Kidney (tissue), 14 donors: Measurements from ENCODE around the gene HGFAC. TPM values are rescaled to one million over a fixed set of nuclear protein-coding genes. Genes with fewer than 3 reads are reported as not detected.
A peak's percentile ranks its signal among the peaks of the same experiment; 100 is the strongest.

Source experiments
- DNase-seq, 5 donors: peaks; one replicate each; pipeline ENCODE4 v3.0.0-alpha.2; 2013 to 2020
- FAIRE-seq: peaks from 2 replicates; lab custom pipeline; 2012; peaks lifted over from hg19 to GRCh38; lab: Jason Lieb, UNC
- H3K27ac ChIP-seq, 2 donors: one replicate each; pipeline ENCODE4 v1.7.0; 2013; ENCODE audit warnings: low read depth in 2 of 2, low read length in 2 of 2, inconsistent platforms in 1 of 2
- H3K27me3 ChIP-seq: one replicate; pipeline ENCODE4 v1.7.1; 2013; ENCODE audit warnings: low read length, inconsistent platforms; ENCODE audit not compliant: control insufficient read depth, insufficient read depth
- H3K36me3 ChIP-seq, 3 donors: one replicate each; pipeline versions ENCODE4 v1.7.0 to v1.7.1; 2013; ENCODE audit warnings: low read length in 3 of 3, control low read depth in 1 of 3, inconsistent platforms in 1 of 3; ENCODE audit not compliant: insufficient read depth in 3 of 3, control insufficient read depth in 2 of 3
- H3K4me1 ChIP-seq, 3 donors: one replicate each; pipeline versions ENCODE4 v1.7.0 to v1.7.1; 2013; ENCODE audit warnings: low read length in 3 of 3, inconsistent platforms in 1 of 3, low read depth in 1 of 3; ENCODE audit not compliant: control insufficient read depth in 2 of 3, insufficient read depth in 2 of 3
- H3K4me3 ChIP-seq, 3 donors: one replicate each; pipeline versions ENCODE4 v1.7.0 to v1.8.1; 2013; ENCODE audit warnings: low read length in 3 of 3, control low read depth in 1 of 3, inconsistent platforms in 1 of 3
- H3K9ac ChIP-seq, 3 donors: one replicate each; pipeline versions ENCODE4 v1.7.0 to v1.7.1; 2013; ENCODE audit warnings: low read length in 3 of 3, control low read depth in 1 of 3, inconsistent platforms in 1 of 3
- H3K9me3 ChIP-seq, 3 donors: one replicate each; pipeline versions ENCODE4 v1.7.0 to v1.7.1; 2013; ENCODE audit warnings: low read length in 3 of 3, control low read depth in 1 of 3, inconsistent platforms in 1 of 3; ENCODE audit not compliant: control insufficient read depth in 2 of 3, insufficient read depth in 1 of 3
- intact Hi-C: fragments of 100-400 bp; cut with DNase I; formaldehyde crosslinking; loops from one replicate; pipeline ENCODE4 v1.11.1; 2022
- polyA plus RNA-seq: library from polyadenylated mRNA; stranded (reverse); fragments of 350-450 nt; fragmentation: Illumina TruSeq; extraction: RNeasy Lipid Tissue Mini Kit (QIAGEN cat#74804); gene quantifications from one replicate; pipeline ENCODE4 v1.2.3, GENCODE V29; 2014; ENCODE audit warnings: low read depth, low replicate concordance; ENCODE audit not compliant: insufficient read depth
- total RNA-seq: library from RNA; stranded (reverse); fragmentation: NEBNext Ultra II Directional; extraction: Animal tissue kit (Norgen Biotek cat#: 25700); gene quantifications from one replicate; pipeline ENCODE4 v1.2.1, GENCODE V29; 2021
- TF ChIP-seq, protein P1 (sequence below): IDR thresholded peaks from 3 replicates; pipeline ENCODE4 v1.5.1; 2012; ENCODE audit warnings: mild to moderate bottlenecking, moderate library complexity, borderline replicate concordance; ENCODE audit not compliant: insufficient read depth; ENCODE audit errors: extremely low read depth
- donor health status: control.
- donor health status: control.
- donor health status: control.
- donor health status: control.
- donor health status: control.
- donor health status: DM: yes; HTN: yes; CAD: no.
- donor health status: Normal renal cell carcinoma (clear cell type).

The HGFAC gene
- total and polyA plus RNA-seq, 2 donors from 2014 or later: 0.86 to 1.6 TPM

- no peak overlapping the region for H3K9ac ChIP-seq
- DNase-seq: peak in 2 of 5 donors; percentile 49 to 69
- no peak overlapping the region for H3K27ac ChIP-seq
- no peaks in the 10 kb centered on the region for H3K9me3 ChIP-seq
- no peaks in the 10 kb centered on the region for H3K27me3 ChIP-seq
- no peaks in the 10 kb centered on the region for H3K4me1 ChIP-seq
- FAIRE-seq: no peak
- intact Hi-C loops: loop anchor here (10.0 kb wide), 1 partner anchor 103 kb away; no protein-coding TSS in a partner anchor
- no peaks in the 10 kb centered on the region for H3K36me3 ChIP-seq
- TF ChIP-seq, protein P1, sequence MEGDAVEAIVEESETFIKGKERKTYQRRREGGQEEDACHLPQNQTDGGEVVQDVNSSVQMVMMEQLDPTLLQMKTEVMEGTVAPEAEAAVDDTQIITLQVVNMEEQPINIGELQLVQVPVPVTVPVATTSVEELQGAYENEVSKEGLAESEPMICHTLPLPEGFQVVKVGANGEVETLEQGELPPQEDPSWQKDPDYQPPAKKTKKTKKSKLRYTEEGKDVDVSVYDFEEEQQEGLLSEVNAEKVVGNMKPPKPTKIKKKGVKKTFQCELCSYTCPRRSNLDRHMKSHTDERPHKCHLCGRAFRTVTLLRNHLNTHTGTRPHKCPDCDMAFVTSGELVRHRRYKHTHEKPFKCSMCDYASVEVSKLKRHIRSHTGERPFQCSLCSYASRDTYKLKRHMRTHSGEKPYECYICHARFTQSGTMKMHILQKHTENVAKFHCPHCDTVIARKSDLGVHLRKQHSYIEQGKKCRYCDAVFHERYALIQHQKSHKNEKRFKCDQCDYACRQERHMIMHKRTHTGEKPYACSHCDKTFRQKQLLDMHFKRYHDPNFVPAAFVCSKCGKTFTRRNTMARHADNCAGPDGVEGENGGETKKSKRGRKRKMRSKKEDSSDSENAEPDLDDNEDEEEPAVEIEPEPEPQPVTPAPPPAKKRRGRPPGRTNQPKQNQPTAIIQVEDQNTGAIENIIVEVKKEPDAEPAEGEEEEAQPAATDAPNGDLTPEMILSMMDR: no peak
- no peak overlapping the region for H3K4me3 ChIP-seq
Observed at GRCh38 chr4:3447431-3448395, 5.9 kb downstream of the HGFAC start.

DNA sequence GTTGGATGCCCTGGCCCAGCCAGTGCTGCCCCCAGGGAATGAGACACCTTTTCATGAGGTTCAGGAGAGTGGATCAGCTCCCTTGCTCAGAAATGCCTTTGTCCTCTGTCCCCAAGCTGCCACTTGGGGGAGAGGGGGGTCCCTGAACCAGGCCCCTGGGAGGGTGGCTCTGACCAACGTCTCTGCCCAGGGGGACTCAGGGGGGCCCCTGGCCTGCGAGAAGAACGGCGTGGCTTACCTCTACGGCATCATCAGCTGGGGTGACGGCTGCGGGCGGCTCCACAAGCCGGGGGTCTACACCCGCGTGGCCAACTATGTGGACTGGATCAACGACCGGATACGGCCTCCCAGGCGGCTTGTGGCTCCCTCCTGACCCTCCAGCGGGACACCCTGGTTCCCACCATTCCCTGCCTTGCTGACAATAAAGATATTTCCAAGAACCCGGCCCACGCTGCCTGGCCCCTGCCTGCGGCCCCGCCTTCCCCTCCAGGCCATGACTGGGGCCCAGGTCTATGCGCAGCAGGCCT, 7.3 kb downstream of the HGFAC start:
- FAIRE-seq (no peak), DNase-seq (peak in 2 of 5 donors; percentile 39 to 65)
- no peak overlapping the region for H3K4me3 ChIP-seq
- TF ChIP-seq, protein P1: no peak
- H3K4me1 ChIP-seq: no peaks in the 10 kb centered on the region
- intact Hi-C loops: loop anchor here (10.0 kb wide), 1 partner anchor 104 kb away; no protein-coding TSS in a partner anchor
- peaks cover 0 to 4% (median 0%) of the 10 kb centered on the region in 3 donors for H3K9me3 ChIP-seq
- no peak overlapping the region for H3K27ac ChIP-seq
- no peak overlapping the region for H3K9ac ChIP-seq
- no peaks in the 10 kb centered on the region for H3K27me3 ChIP-seq
- no peaks in the 10 kb centered on the region for H3K36me3 ChIP-seq

DNA sequence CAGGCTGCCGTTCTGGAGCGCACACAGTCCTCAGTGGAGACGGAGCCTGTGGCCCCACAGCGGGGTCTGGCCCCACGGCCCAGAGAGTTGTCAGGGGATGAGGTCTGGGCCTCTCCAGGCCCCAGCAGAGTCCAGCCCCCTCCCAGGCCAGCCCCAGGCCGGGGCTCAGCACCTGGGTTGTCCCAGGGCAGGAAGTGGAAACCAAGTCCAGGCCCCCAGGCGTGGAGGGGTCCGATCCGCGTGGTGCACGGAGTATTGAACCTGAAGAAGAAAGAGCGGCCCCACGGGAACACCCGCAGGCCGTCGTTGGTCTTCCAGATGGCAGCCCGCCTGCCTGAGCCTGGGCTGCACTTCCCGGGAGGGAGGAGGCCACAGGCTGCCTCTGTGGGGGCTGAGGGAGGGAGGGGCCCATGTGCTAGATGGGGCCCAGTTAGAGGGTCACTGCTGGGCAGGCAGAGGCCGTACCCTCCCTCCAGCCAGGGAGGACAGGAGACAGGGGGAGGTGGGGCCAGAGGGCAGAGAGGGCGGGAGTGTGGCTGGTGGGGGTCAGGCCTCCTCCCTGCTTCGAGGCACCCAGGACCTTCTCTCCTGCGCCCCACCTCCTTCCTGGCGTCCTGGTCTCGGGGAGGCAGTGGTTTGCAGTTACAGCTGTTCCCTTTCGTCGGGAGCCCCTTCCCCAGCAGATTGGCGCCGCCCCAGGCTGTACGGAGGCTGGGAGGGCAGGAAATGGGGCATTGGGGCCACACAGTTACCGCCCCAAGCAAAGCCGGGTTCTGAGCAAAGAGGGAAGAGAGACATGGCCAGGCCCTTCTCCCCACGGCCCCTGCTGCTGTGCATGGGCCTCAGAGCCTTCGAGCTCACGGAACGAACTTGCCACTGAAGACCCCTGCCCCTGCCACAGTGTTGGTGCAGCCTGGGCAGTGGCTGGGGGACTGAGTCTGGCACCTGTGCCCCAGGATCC, 8.1 kb downstream of the HGFAC start:
- TF ChIP-seq, protein P1: no peak
- no peak overlapping the region for H3K9ac ChIP-seq
- no peaks in the 10 kb centered on the region for H3K27me3 ChIP-seq
- intact Hi-C loops: loop anchor here (10.0 kb wide), 1 partner anchor 105 kb away; no protein-coding TSS in a partner anchor
- no peak overlapping the region for H3K27ac ChIP-seq
- no peak for FAIRE-seq
- H3K4me1 ChIP-seq: no peaks in the 10 kb centered on the region
- peak in 2 of 5 donors; percentile 62 to 74 for DNase-seq
- H3K4me3 ChIP-seq: no peak overlapping the region
- no peaks in the 10 kb centered on the region for H3K36me3 ChIP-seq
- H3K9me3 ChIP-seq: peaks cover 0 to 7% (median 0%) of the 10 kb centered on the region in 3 donors
